BJ (cell line): ENCODE results near the gene MNX1. TPM values are rescaled to one million over a fixed set of nuclear protein-coding genes. Genes with fewer than 3 reads are reported as not detected.

Experiments used
- CTCF ChIA-PET: fragments of 350-600 bp; formaldehyde crosslinking; extraction: SDS; loops from one replicate; lab custom pipeline; 2021; ENCODE audit warnings: antibody characterized with exemption, inconsistent platforms; lab: Yijun Ruan, JAX
- POLR2A ChIA-PET: fragments of 300-600 bp; sonication (Branson Sonifier 250); formaldehyde crosslinking; extraction: SDS; loops from one replicate; lab custom pipeline; 2021; ENCODE audit warnings: antibody characterized with exemption; lab: Charles Lee
- DNase-seq: peaks from one replicate; pipeline ENCODE4 v3.0.0-alpha.2; 2011; ENCODE audit warnings: low read depth
- H3K27me3 ChIP-seq: 2 replicates; pipeline ENCODE4 v1.6.0; 2011; ENCODE audit warnings: low read length; ENCODE audit not compliant: control insufficient read depth, insufficient read depth
- H3K36me3 ChIP-seq: 2 replicates; pipeline ENCODE4 v1.5.1; 2011; ENCODE audit warnings: low read length; ENCODE audit not compliant: control insufficient read depth, insufficient read depth
- H3K4me3 ChIP-seq: 2 replicates; pipeline ENCODE4 v1.5.1; 2011; ENCODE audit warnings: low read depth, mild to moderate bottlenecking, control low read depth, low read length
- polyA plus RNA-seq: library from polyadenylated mRNA; depleted of rRNA; stranded (reverse); fragments of >200 nt; gene quantifications from 2 replicates; pipeline ENCODE4 v1.2.3, GENCODE V29; 2011
- TF ChIP-seq, protein P1 (sequence below): IDR thresholded peaks from 2 replicates; pipeline ENCODE4 v1.5.1; 2011; ENCODE audit warnings: low read depth, mild to moderate bottlenecking, control low read depth, inconsistent platforms, low read length, moderate library complexity; ENCODE audit not compliant: insufficient read depth

Gene MNX1
- polyA plus RNA-seq, 1 experiment: not detected

DNA sequence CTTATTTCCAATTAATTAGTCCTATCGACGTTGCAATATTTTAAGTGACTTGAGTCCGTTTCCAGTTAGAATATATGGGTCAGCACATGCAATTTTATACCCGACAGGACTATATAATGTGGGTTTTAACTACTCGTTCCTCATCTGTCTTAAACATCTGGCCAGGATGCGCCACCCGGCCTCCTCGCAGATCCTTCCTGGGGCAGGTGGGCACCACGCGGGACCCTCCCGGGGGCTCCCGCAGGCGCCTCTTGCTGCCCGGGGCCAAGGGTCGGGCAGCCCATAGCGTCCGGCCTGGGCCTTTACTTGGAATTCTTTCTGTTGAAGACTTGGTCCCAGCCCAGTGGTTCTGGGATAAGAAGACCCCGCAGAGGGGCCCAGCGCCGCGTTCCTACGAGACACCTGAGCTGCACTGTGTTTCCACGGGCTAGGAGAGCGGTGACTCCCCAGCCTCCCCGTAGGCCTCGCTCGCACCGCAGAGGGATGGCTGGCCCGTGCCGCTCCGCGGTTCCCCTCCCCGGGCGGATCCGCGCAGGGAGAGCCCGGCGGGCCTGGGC is 10.1 kb upstream of the MNX1 start:
- ChIA-PET POLR2A (no interaction called here), CTCF (no interaction called here)
- DNase-seq: no peak
- Histone ChIP-seq H3K4me3 (no peak overlapping the region), H3K36me3 (no peaks in the 10 kb centered on the region), H3K27me3 (peaks cover 71% of the 10 kb centered on the region)
- TF ChIP-seq, protein P1, sequence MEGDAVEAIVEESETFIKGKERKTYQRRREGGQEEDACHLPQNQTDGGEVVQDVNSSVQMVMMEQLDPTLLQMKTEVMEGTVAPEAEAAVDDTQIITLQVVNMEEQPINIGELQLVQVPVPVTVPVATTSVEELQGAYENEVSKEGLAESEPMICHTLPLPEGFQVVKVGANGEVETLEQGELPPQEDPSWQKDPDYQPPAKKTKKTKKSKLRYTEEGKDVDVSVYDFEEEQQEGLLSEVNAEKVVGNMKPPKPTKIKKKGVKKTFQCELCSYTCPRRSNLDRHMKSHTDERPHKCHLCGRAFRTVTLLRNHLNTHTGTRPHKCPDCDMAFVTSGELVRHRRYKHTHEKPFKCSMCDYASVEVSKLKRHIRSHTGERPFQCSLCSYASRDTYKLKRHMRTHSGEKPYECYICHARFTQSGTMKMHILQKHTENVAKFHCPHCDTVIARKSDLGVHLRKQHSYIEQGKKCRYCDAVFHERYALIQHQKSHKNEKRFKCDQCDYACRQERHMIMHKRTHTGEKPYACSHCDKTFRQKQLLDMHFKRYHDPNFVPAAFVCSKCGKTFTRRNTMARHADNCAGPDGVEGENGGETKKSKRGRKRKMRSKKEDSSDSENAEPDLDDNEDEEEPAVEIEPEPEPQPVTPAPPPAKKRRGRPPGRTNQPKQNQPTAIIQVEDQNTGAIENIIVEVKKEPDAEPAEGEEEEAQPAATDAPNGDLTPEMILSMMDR: no peak

DNA sequence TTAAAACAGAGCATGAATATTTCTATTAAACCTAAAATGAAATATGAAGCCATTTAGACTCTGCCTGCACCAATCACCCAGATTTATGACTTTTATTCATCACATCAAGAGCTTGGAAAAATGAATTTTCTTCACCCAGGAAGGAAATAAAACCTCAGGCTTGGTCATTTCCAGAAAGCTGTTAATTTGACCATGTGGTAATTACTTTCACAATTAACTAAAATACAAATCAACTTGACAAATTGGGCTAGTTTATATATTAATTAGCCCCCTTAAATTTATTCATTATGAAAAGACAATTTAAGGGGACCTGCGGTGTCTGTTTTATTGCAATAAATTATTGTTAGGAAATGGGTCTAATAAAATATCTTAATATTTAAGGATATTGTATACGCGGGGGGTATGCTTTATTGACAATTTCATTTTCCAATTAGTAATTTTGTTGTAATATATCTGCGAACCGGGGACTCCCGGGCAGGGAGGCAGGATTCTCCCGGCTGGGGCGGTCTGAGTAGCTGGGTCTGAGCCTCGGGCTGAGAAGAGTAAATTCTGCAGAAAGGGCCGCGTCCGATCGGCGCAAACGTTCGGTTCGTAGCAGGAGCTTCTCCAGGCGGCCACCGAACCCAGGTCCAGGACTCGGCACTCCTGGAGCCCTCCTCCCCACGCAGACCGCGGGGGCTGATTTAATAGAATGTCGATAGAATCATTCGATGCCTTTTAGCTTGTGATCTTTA is 9.4 kb upstream of the MNX1 start:
- POLR2A ChIA-PET: no interaction called here
- H3K36me3 ChIP-seq: no peaks in the 10 kb centered on the region
- H3K27me3 ChIP-seq: peaks cover 74% of the 10 kb centered on the region
- TF ChIP-seq, protein P1: no peak
- DNase-seq: no peak
- CTCF ChIA-PET: no interaction called here
- no peak overlapping the region for H3K4me3 ChIP-seq

DNA sequence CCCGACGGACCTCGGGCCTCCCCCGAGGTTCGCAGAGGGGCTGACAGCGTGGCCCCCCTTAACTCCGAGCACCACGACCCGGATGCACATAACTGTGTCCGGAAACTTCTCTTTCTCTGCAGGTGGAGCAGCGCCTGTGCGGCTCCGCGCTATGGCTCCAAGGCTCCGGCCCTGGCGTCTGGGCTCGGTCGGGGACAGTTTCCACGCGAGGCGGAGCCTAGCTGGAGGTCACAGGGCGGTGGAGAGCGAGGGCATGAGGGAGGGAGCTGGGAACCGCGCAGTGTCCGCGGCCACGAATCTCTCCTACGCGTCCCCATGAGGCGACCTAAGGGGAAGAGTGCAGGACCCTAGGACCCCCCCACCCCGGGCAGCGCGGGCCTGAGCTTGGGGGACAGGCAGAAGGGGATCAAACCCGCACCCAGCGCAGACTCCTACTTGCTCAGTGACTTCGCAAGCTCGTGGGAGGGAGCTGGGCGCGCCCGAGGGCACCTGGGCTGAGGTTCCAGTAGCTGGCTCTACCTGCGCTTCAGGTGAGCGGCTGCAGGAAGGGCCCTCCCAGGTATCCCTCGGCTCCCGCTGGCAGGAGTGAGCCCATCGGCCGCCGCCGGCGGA is 8.6 kb upstream of the MNX1 start:
- POLR2A ChIA-PET: no interaction called here
- Histone ChIP-seq H3K27me3 (peaks cover 79% of the 10 kb centered on the region), H3K36me3 (no peaks in the 10 kb centered on the region), H3K4me3 (no peak overlapping the region)
- TF ChIP-seq, protein P1: no peak
- CTCF ChIA-PET: no interaction called here
- no peak for DNase-seq

DNA sequence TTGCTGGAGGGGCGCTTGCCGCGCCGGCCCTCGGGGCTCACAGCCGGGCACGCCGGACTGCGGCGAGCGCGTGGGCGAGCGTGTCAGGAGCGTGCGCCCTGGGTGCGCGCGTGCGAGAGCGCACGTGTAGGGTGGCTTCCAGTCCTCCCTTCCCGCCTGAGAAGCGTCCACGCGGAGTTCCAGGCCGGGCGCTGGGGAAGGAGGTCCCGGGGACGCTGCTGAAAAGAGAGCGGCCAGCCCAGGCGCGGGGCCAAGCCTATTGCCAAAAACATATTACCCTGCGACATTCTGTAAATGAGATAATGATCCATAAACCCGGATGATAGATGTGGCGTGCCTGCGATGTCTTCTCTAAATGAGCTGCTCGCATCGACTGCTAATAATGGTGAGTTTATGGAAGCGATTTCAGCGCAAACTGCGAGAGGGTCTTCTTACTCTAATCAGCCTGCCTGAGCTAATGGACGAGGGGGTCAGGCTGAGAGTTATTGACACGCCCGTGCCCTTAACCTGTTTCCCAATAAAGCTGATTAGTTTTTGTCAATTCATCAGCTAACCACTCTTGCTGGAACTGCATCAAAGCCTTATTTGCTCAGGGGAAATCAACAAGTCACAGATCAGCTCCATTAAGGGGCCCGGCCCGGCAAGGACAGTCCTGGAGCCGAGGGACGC is 8.0 kb upstream of the MNX1 start:
- Histone ChIP-seq H3K27me3 (peaks cover 84% of the 10 kb centered on the region), H3K36me3 (no peaks in the 10 kb centered on the region), H3K4me3 (no peak overlapping the region)
- no peak for DNase-seq
- ChIA-PET CTCF (no interaction called here), POLR2A (no interaction called here)
- TF ChIP-seq, protein P1: no peak

DNA sequence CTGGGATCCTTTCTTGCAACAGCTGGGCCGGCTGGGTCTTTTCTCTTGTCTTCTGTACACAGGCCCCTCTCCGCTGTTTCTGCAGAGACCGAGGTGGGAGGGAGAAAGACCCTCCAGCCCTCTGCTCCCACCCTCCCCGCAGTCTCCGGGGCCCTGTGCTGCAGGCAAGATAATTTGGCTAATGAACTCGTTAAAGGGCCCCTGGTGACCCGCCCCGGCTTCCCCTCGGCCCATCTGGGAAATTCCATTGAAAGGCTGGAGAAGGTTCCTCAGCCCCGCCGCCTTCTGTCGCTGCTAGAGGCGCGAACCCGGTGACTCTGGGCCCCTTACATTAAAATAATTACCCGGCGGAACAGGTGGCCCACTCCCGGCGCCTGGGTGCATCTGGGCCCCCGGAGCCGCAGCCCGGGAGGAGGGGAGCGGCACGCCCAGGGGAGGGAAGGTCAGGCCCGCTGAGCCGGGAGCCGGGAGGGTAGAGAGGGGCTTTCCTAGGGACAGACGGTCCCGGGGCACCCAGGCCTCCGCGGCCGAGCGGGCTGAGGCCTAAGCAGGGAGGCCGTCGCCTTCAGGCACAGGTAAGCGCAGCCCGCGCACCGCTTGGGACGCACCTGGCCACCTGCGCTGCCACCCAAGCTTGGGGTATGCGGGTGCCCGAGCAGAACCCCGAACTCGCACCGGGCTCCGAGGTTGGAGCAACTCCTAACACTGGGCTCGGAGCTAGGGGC is 7.3 kb upstream of the MNX1 start:
- POLR2A ChIA-PET: no interaction called here
- CTCF ChIA-PET: no interaction called here
- Histone ChIP-seq H3K36me3 (no peaks in the 10 kb centered on the region), H3K4me3 (no peak overlapping the region), H3K27me3 (peaks cover 83% of the 10 kb centered on the region)
- TF ChIP-seq, protein P1: no peak
- DNase-seq: no peak
